Activated CD4-positive, CD25-positive, alpha-beta regulatory T cell treated with anti-CD3 and anti-CD28 coated beads, Interleukin-2, amount 50 U/mL, for 72 hours (primary cell): ENCODE measurements around the gene ILF3.

Experiments
- DNase-seq: peaks from one replicate; pipeline ENCODE4 v3.0.0; 2021

ILF3 gene

DNA sequence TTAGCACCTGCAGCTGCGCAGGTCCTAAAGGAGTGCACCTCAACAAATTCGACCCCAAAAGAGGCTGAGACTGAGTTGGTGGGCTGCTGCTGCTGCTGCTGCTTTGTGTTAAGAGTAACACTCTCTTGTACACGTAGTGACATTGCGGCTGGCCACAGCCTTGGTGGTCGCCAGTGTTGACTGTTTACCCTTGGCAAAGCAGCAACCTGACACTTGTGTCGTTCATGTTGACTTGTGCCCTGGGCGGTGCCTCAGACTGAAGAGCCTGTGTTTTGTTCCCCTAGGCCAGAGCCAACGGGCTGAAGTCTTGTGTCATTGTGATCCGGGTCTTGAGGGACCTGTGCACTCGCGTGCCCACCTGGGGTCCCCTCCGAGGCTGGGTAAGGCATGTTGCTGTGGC, 24.7 kb downstream of the ILF3 start:
- DNase-seq: no peak

DNA sequence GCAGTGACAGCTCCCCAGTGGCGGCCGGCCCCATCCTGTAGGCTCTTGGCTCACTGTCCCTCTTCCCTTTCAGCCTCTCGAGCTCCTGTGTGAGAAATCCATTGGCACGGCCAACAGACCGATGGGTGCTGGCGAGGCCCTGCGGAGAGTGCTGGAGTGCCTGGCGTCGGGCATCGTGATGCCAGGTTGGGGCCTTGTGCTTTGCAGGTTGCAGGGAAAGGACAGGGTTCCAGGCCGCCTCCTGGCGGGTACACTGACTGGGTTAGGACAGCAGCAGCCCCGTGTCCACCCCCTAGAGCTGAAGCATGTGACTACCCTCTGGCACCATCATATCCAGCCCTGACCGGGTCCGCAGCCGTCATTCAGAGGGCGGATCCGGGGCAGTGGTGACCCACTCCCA, 25.6 kb downstream of the ILF3 start:
- DNase-seq: no peak

- DNase-seq: no peak
Observed at GRCh38 chr19:10680545-10681135, 26.5 kb downstream of the ILF3 start.

- DNase-seq: no peak
Observed at GRCh38 chr19:10681658-10682057, 27.5 kb downstream of the ILF3 start.

GRCh38 chr19:10682397-10683063, 28.4 kb downstream of the ILF3 start:
- DNase-seq: no peak

DNA sequence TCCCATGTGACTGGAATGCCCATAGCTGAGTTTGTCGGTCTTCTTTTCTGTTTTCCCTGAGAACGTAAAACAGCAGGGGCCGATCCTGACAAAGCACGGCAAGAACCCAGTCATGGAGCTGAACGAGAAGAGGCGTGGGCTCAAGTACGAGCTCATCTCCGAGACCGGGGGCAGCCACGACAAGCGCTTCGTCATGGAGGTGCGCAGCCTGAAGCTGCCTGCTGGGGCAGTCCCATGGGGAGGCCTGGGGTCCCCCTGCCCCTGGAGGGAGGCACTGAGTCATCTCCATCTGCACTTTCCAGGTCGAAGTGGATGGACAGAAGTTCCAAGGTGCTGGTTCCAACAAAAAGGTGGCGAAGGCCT, 28.9 kb downstream of the ILF3 start:
- no peak for DNase-seq

- DNase-seq: no peak
Observed at GRCh38 chr19:10683582-10683981, 29.4 kb downstream of the ILF3 start.

GRCh38 chr19:10685210-10685609, 31.1 kb downstream of the ILF3 start:
- DNase-seq: no peak

DNA sequence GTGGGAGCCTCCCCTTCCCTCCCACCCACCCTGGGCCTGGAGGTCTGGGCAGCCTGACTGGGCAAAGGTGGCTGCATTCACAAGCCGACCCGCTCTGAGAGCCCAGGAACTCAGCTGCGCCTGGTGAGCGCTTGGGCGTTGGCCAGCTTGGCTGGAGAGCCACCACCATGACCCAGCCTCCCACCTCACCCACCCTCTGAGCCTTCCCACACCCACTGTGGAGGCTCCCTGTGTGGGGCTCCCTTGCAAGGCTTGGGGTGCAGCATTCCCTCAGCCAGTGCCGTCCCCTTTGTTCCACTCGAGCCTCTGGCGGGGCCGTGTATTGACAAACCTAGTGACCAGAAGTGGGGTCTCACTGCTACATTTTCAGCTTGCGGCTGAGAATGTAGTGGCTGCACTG, 32.0 kb downstream of the ILF3 start:
- no peak for DNase-seq

- DNase-seq: no peak
Observed at GRCh38 chr19:10686661-10687517, 32.7 kb downstream of the ILF3 start.

DNA sequence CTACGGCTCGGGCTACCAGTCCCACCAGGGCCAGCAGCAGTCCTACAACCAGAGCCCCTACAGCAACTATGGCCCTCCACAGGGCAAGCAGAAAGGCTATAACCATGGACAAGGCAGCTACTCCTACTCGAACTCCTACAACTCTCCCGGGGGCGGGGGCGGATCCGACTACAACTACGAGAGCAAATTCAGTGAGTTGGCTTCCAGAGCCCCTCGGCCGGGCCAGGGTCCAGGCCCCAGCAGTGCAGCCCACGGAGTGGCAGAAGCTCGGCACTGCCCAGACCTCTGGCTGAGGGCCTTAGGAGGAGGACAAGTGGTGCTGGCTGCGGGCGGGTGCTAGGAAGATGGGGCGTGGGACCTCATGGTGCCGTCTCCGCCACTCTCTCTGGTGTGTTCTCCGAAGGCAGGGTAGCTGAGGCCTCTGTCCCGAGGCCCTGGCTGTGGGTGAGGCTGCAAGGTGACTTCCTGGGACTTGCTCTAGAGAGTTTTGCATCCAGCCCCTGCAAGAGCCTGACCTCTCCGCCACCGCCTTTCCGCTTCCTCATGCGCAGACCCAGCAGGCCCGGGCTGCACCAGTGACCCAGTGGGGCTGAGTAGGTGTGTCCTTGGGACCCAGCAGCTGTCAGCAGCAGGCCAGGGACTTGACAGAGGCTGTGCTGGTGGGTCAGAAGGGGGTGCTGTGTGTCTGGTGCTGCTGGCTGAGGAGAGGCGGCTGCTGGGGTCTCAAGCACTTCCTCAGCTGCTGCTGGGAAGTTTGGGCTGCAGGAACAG, 33.6 kb downstream of the ILF3 start:
- DNase-seq: no peak

- DNase-seq: no peak
Observed at GRCh38 chr19:10688545-10689280, 34.6 kb downstream of the ILF3 start.

DNA sequence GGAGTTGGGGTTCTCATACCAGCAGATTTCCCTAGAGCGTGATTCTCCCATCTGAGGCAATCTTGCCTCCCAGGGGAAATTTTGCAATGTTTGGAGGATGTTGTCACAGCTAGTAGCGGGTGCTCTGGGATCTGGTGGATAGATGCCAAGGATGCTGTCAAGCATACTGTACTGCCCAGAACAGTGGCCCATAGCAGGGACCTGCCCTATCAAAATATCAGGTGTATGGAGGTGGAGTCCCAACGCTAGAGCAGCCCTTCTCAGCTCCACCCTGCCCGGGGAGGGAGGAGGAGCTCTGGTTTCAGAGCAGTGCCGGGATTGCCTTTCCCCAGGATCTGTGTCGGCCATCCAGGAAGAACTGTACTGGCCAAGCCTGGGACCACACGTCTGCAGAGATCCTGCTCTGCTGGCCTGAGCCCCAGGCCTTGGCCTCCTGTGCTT, 36.2 kb downstream of the ILF3 start:
- no peak for DNase-seq

GRCh38 chr19:10691178-10691881, 37.2 kb downstream of the ILF3 start:
- no peak for DNase-seq

DNA sequence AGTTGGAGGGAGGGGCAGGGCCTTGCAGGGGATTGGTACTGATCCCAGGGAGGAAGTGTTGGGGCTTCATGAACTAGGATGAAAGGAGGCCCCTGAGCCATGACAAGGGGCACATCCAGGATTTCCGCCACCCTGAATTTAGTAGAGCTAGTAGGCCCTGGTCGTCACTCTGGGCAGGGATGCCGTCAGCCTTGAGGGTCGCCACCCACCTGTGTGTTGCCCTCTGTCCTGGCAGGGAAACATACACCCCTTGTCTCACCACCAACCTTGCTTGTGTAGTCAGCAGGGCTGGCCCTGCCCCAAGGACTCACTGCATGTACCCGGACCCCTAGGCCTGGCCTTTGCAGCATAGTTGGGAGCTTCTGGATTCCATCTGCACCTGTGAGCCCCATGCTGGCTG, 37.7 kb downstream of the ILF3 start:
- DNase-seq: no peak

DNA sequence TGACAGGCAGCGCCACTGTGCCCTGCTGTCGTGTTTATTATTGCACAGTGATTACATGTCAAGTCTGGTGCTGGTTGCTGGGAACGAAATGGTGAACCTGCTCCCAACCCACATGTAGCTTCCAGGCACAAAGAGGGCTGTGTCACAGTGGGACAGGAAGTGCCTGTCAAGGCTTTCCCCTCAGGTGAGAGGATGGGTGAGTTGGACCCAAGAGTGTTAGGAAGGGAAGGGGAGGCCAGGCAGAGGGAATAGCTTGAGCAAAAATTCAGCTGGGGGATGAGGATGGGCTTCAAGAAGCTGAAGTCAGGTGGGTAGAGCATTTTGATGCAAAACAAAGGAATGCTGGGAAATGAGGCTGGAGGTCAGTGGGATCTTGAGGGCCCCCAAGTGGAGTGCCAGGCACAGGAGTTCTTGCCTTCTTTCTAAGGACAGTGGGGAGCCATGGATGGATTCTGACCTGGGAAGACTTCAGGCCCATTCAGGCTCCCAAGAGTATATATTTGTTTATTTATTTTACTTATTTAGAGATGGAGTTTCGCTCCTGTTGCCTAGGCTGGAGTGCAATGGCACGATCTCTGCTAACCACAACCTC, 38.6 kb downstream of the ILF3 start:
- DNase-seq: no peak

GRCh38 chr19:10694706-10695307, 40.7 kb downstream of the ILF3 start:
- DNase-seq: no peak

DNA sequence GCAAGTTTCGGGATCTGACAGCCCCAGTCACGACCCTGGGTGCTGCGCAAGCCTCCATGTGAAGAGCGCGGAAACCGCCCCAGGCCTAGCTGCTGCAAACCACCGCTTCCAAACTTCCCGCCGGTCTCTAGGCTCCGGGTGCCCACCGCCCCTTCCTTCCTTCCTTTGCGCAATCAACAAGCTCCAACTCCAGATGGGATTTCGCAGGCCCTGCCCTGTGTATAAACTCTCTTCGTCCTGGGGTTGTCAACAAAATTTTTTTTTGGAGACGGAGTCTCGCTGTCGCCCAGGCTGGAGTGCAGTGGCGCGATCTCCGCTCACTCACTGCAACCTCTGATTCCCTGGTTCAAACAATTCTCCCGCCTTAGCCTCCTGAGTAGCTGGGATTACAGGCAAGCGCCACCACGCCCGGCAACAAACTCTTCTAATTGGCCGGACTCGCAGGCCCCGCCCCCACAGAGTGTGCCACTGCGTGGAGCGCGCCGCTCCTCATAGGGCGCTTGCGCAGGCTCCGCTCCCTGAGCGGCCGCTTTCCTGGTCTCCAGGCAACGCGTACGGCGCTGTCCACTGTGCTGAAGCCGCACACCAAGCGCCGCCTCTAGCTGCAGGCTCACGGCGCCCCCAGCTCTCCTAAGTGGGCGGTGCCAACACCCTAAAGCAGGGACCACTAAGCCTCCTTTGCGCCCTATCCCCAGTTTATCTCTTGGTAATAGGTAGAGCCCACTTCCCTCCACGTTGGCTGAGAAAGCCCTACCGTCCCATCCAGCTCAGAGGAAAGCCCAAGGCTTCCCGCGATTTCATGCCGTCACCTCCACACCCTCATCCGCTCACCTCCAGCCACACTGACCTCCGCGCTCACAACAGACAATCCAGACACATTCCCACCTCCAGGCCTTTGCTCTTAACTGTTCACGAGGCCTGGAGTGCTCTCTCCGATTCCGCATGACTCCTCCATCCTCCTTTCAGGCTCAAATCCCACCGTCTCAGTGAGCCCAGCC, 41.6 kb downstream of the ILF3 start:
- DNase-seq: peak; percentile 88

DNA sequence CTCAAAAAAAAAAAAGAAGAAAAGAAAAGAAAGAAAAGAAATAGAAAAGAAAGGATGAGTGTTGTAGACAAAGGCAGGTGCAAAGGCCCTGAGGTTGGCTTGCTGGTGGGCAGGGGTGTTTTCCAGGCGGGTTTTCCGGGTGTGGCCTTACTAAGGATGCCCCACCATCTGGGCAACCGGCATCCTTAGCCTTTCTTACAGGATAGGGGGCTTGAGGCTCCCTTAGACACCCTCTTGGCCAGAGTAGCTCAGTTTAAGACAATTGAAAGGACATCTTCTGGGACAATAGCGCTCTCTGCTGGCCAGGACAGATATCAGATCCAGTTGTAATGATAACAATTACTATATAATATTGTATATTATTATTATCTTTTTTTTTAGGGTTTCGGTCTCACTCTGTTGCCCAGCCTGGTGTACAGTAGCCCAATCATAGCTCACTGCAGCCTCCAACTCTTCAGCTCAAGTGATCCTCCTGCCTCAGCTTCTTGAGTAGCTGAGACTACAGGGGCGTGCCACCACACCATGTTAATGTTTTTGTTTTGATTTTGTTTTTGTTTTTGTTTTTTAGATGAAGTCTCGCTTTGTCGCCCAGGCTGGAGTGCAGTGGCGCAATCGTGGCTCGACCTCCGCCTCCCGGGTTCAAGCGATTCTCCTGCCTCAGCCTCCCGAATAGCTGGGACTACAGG, 45.6 kb downstream of the ILF3 start:
- DNase-seq: peak; percentile 69
